Cardiac fibroblast (primary cell): ENCODE measurements around the gene KRT75.

ENCODE experiments used
- DNase-seq, 2 donors: peaks; one replicate each; pipeline versions ENCODE4 v3.0.0 to v3.0.0-alpha.2; 2010; ENCODE audit warnings: low read depth in 2 of 2
- H3K4me3 ChIP-seq, 2 donors: replicated peaks in 1 of 2; 1 replicate in 1 of 2; 2 replicates in 1 of 2; pipeline ENCODE4 v1.5.1; 2011; ENCODE audit warnings: low read depth in 2 of 2, low read length in 2 of 2, mild to moderate bottlenecking in 2 of 2, moderate library complexity in 1 of 2
- TF ChIP-seq, protein P1 (sequence below): IDR thresholded peaks from one replicate; pipeline ENCODE4 v1.5.1; 2011; ENCODE audit warnings: low read depth, mild to moderate bottlenecking, low read length, inconsistent platforms

Gene KRT75

DNA sequence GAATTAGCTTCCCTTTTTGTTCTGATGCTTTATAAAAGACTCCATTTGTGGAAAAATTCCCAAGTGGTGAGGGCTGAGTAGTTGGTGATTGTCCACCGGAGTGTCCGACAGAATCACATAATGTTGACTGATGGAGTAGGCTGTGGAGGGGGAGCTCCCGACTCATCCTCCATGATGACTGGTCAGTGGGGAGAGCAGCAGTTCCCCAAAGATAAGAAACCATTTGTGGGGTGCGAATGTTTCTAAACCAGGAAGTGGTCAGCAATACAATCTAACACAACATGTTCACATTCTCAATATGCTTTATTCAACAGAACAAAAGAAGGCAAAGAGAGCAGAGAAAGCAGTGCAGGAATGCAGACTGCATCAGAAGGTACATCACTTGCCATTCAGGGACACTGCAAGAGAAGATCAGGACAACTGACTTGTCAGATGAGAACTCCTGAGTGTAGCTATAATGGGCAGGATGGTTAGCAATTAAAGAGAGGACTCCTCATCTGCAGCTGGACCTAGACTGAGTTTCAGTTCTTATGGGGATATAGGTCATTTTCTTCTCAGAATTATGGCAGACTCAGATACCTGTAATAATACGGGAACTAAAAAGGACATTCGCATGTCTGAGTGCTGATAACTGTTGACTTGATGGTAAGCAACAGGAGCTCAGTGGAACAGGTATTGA lies 12.3 kb upstream of the KRT75 start:
- DNase-seq, result no peak
- TF ChIP-seq, protein P1, sequence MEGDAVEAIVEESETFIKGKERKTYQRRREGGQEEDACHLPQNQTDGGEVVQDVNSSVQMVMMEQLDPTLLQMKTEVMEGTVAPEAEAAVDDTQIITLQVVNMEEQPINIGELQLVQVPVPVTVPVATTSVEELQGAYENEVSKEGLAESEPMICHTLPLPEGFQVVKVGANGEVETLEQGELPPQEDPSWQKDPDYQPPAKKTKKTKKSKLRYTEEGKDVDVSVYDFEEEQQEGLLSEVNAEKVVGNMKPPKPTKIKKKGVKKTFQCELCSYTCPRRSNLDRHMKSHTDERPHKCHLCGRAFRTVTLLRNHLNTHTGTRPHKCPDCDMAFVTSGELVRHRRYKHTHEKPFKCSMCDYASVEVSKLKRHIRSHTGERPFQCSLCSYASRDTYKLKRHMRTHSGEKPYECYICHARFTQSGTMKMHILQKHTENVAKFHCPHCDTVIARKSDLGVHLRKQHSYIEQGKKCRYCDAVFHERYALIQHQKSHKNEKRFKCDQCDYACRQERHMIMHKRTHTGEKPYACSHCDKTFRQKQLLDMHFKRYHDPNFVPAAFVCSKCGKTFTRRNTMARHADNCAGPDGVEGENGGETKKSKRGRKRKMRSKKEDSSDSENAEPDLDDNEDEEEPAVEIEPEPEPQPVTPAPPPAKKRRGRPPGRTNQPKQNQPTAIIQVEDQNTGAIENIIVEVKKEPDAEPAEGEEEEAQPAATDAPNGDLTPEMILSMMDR, result no peak
- H3K4me3 ChIP-seq, result no peak overlapping the region

DNA sequence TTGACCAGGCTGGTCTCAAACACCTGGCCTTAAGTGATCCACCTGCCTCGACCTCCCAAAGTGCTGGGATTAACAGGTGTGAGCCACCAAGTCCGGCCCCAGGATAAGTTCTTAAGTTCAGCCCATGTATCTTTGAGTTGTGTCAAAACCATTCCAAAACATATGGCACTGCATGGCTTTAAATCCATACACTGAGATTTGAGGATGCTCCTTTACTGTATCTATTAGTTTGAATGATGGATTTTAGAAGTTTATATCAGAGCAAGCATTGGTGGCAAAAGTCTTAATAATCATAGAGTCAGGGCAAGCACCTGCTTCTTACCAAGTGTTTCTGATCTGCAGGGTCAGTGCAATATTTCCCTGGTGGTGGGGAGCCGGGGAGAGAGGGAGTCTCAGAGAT lies 11.7 kb upstream of the KRT75 start:
- TF ChIP-seq, protein P1, result no peak
- no peak for DNase-seq
- H3K4me3 ChIP-seq, result no peak overlapping the region

DNA sequence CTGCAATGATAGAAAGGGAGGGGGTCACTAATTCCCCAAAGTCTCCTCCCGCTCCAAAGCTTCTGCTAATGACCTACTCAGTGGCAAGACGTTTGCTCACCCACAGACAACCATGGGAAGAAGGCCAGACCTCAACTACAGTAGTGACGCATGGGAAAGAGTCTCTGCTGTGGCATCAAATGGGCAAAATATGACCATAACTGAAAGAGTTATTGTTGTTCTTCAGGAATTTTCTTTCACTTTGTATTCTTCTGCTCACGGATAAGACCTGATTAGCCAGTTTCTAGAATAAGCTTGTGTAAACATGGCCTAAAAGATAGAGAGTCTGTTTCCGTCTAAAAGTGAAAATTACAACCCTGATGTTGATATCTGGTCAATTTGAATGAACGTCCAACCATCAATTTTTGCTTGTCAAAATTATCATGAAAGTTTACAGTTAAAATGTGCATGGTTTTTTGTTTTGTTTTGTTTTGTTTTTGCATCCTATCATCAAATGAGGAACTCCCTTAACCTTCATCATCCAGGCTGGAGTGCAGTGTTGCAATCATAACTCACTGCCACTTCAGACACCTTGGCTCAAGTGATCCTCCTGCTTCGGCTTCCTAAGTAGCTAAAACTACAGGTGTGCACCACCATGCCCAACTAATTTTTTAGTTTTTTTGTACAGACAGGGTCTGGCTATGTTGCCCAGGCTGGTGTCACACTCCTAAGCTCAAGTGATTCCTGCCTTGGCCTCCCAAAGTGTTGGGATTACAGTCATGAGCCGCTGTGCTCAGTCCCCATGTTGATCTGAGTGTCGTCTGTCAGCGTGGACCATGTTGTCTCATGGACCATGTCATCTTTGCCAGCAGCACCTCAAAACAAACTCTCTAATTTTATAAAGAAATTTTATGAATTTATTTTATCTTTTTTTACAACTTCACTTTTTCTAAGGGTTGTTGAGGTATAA lies 10.8 kb upstream of the KRT75 start:
- H3K4me3 ChIP-seq, result no peak overlapping the region
- TF ChIP-seq, protein P1, result no peak
- no peak for DNase-seq

DNA sequence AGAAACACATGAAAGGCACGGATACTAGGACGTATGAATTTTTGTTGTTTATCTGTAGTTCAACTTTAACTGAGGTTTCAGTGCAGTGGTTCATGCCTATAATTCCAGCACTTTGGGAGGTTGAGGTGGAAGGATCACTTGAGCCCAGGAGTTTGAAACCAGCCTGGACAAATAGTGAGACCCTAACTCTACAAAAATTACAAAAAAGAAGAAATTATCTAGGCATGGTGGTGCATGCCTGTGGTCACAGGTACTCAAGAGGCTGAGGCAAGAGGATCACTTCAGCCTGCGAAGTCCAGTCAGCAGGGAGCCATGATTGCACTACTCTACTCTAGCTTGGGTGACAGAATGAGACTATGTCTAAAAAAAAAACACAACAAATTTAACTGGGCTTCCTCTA lies 9.8 kb upstream of the KRT75 start:
- no peak overlapping the region for H3K4me3 ChIP-seq
- DNase-seq, result no peak
- TF ChIP-seq, protein P1, result no peak

DNA sequence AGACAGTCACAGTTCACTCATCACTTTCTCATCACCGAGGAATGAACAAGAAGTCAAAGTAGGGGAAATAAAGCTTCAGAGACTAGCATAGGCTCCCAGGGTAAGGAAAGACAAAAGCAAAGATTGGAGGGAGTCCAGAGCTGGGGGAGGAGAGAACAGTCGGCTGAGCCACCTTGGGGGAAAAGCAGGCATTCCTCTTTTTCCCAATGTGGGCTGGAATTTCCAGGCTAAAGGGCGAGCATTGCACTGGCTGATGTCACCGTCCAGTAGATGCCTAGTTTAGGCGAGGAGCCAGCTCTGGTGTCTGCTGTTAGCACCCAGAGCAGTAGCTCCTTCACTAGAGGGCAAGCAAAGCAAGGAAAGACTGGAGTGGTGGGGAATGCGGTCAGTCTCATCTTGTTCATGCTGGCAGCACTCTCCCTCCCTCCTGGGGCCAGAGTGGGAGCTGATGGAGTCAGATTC lies 8.5 kb upstream of the KRT75 start:
- no peak overlapping the region for H3K4me3 ChIP-seq
- TF ChIP-seq, protein P1, result peak; percentile 31
- peak; percentile 90 to 95 for DNase-seq

DNA sequence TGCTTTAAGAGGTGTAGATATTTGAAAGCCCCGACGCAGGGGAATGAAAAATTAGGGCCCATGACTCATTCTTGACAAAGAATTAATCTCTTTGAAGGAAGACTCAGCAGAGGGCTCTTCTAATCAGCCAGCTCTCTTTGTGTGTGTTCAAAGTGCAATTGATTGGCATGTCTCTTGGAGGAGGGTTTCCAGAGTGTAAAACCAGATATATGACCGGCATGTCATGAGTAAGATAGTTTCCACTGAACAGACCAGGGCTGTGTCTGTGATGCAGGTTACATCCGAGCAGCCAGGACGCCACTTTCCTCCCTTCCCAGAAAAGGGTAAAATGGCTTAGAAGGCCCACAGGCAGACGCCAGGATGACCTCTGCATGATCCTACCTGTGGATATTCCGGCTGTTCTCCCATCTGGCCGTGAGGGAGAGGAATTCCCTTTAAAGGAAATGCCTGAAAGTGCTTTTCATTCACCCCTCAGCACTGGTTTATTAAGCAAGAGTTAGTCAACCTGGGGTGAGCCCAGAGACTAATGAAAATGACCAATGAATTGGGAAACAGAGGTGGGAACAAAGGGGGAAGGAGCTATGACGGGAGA lies 7.2 kb upstream of the KRT75 start:
- no peak overlapping the region for H3K4me3 ChIP-seq
- peak; percentile 59 to 82 for DNase-seq
- TF ChIP-seq, protein P1, result no peak
